ENCODE measurements around the gene SNAPIN. TPM values are rescaled to one million over a fixed set of nuclear protein-coding genes. Genes with fewer than 3 reads are reported as not detected.
A peak's percentile ranks its signal among the peaks of the same experiment; 100 is the strongest.
"Not testable (repeated sequence)": the region's sequence is repeated elsewhere in the genome, so short reads cannot be mapped to it uniquely, and the experiment has no call there.

SNAPIN gene
- total RNA-seq, 4 donors from 2014 or later = 47.8 to 71.9 (median 63.3) TPM

- Histone ChIP-seq H3K9me3 (no peaks in the 10 kb centered on the region), H3K27ac (replicated peaks in 1 of 4) (no peak overlapping the region), H3K4me3 (no peak overlapping the region), H3K27me3 (no peaks in the 10 kb centered on the region), H3K4me1 (peaks cover 10 to 19% (median 13%) of the 10 kb centered on the region in 4 donors), H3K36me3 (peaks cover 54 to 75% (median 69%) of the 10 kb centered on the region in 4 donors)
- WGBS = 47% methylated on average over 2 of the region's 2 CpGs
- intact Hi-C loops (cut with DNase I) = no loop called here
- DNase-seq (ENCODE audit: extremely low spot score) = no peak
- TF ChIP-seq POLR2AphosphoS5 (IDR thresholded peaks at IDR 0.05) (no peak), POLR2A (IDR thresholded peaks at IDR 0.05; ENCODE audit: low read depth) (no peak), CTCF (IDR thresholded peaks at IDR 0.05) (no peak), EP300 (IDR thresholded peaks at IDR 0.05) (no peak)
These were observed 3.8 kb downstream of the SNAPIN start for GRCh38 chr1:153662269-153662668.

- H3K4me3 ChIP-seq = no peak overlapping the region
- H3K27me3 ChIP-seq = no peaks in the 10 kb centered on the region
- H3K4me1 ChIP-seq = peaks cover 10 to 15% (median 14%) of the 10 kb centered on the region in 4 donors
- no peaks in the 10 kb centered on the region for H3K9me3 ChIP-seq
- TF ChIP-seq EP300 (IDR thresholded peaks at IDR 0.05) = no peak
- no peak for TF ChIP-seq POLR2AphosphoS5 (IDR thresholded peaks at IDR 0.05)
- no peak for TF ChIP-seq CTCF (IDR thresholded peaks at IDR 0.05)
- TF ChIP-seq POLR2A (IDR thresholded peaks at IDR 0.05; ENCODE audit: low read depth) = no peak
- no peak for DNase-seq (ENCODE audit: extremely low spot score)
- intact Hi-C loops (cut with DNase I) = no loop called here
- peak overlapping the region in 1 of 4 donors; percentile 23 for H3K27ac ChIP-seq (replicated peaks in 1 of 4)
- peaks cover 61 to 85% (median 79%) of the 10 kb centered on the region in 4 donors for H3K36me3 ChIP-seq
- WGBS = 82% methylated on average over 5 of the region's 5 CpGs
These were observed 4.7 kb downstream of the SNAPIN start for GRCh38 chr1:153663211-153663610.

- Histone ChIP-seq H3K27ac (replicated peaks in 1 of 4) (no peak overlapping the region), H3K36me3 (peaks cover 57 to 73% (median 69%) of the 10 kb centered on the region in 4 donors), H3K4me1 (peaks cover 14 to 30% (median 23%) of the 10 kb centered on the region in 4 donors), H3K4me3 (no peak overlapping the region), H3K27me3 (no peaks in the 10 kb centered on the region), H3K9me3 (no peaks in the 10 kb centered on the region)
- no peak for TF ChIP-seq EP300 (IDR thresholded peaks at IDR 0.05)
- no peak for TF ChIP-seq CTCF (IDR thresholded peaks at IDR 0.05)
- TF ChIP-seq POLR2AphosphoS5 (IDR thresholded peaks at IDR 0.05) = no peak
- no peak for TF ChIP-seq POLR2A (IDR thresholded peaks at IDR 0.05; ENCODE audit: low read depth)
- WGBS = 84% methylated on average over 4 of the region's 4 CpGs
- no peak for DNase-seq (ENCODE audit: extremely low spot score)
- intact Hi-C loops (cut with DNase I) = no loop called here
These were observed 8.9 kb downstream of the SNAPIN start for GRCh38 chr1:153667439-153667838.

GRCh38 chr1:153668672-153669071 lies 10.2 kb downstream of the SNAPIN start:
- WGBS = 93% methylated on average over 8 of the region's 8 CpGs
- H3K27me3 ChIP-seq; H3K4me3 ChIP-seq; H3K9me3 ChIP-seq; intact Hi-C loops (cut with DNase I); DNase-seq (ENCODE audit: extremely low spot score): not testable (repeated sequence)
- Histone ChIP-seq H3K27ac (replicated peaks in 1 of 4) (peak overlapping the region in 1 of 4 donors; percentile 22), H3K4me1 (peaks cover 14 to 31% (median 23%) of the 10 kb centered on the region in 4 donors), H3K36me3 (peaks cover 47 to 60% (median 57%) of the 10 kb centered on the region in 4 donors)

- H3K4me3 ChIP-seq = peak overlapping the region; percentile 73 to 82 (median 78)
- H3K36me3 ChIP-seq = peaks cover 43 to 51% (median 48%) of the 10 kb centered on the region in 4 donors
These were observed 11.1 kb downstream of the SNAPIN start for GRCh38 chr1:153669606-153670005.

More at GRCh38 chr1:153669606-153670005, 11.1 kb downstream of the SNAPIN start:
- intact Hi-C loops (cut with DNase I) = no loop called here
- 72% methylated on average over 6 of the region's 6 CpGs for WGBS
- TF ChIP-seq POLR2A (IDR thresholded peaks at IDR 0.05; ENCODE audit: low read depth) = no peak
- TF ChIP-seq EP300 (IDR thresholded peaks at IDR 0.05) = no peak
- TF ChIP-seq POLR2AphosphoS5 (IDR thresholded peaks at IDR 0.05) = no peak
- TF ChIP-seq CTCF (IDR thresholded peaks at IDR 0.05) = no peak
- DNase-seq (ENCODE audit: extremely low spot score) = no peak
- peaks cover 14 to 31% (median 23%) of the 10 kb centered on the region in 4 donors for H3K4me1 ChIP-seq
- no peaks in the 10 kb centered on the region for H3K27me3 ChIP-seq
- peak overlapping the region in 2 of 4 donors; percentile 84 to 87 for H3K27ac ChIP-seq (replicated peaks in 1 of 4)
- no peaks in the 10 kb centered on the region for H3K9me3 ChIP-seq
